Endodermal cell (in vitro differentiated cells): Measurements from ENCODE around the gene ATP1A2. TPM values are rescaled to one million over a fixed set of nuclear protein-coding genes. Genes with fewer than 3 reads are reported as not detected.
"Not testable (repeated sequence)": the region's sequence is repeated elsewhere in the genome, so short reads cannot be mapped to it uniquely, and the experiment has no call there.

ENCODE experiments used
- DNase-seq: peaks from one replicate; pipeline ENCODE4 v3.0.0-alpha.2; 2017
- H3K27ac ChIP-seq: 2 replicates; pipeline ENCODE4 v1.5.1; 2013; ENCODE audit warnings: mild to moderate bottlenecking, low read depth, low read length, moderate library complexity
- H3K27me3 ChIP-seq: 2 replicates; pipeline ENCODE4 v1.6.1; 2013; ENCODE audit warnings: mild to moderate bottlenecking, low read length, moderate library complexity; ENCODE audit not compliant: insufficient read depth, control insufficient read depth, poor library complexity, severe bottlenecking
- H3K36me3 ChIP-seq: 2 replicates; pipeline ENCODE4 v1.7.0; 2013; ENCODE audit warnings: mild to moderate bottlenecking, low read length, moderate library complexity; ENCODE audit not compliant: control insufficient read depth, insufficient read depth
- H3K4me1 ChIP-seq: one replicate; pipeline ENCODE4 v1.7.0; 2013; ENCODE audit warnings: low read length; ENCODE audit not compliant: control insufficient read depth, insufficient read depth
- H3K4me3 ChIP-seq: 2 replicates; pipeline ENCODE4 v1.5.1; 2013; ENCODE audit warnings: mild to moderate bottlenecking, low read length, moderate library complexity
- H3K9ac ChIP-seq: 2 replicates; pipeline ENCODE4 v1.6.1; 2013; ENCODE audit warnings: mild to moderate bottlenecking, low read length, moderate library complexity; ENCODE audit not compliant: poor library complexity, severe bottlenecking; ENCODE audit errors: extremely low read depth
- H3K9me3 ChIP-seq: 2 replicates; pipeline ENCODE4 v1.6.1; 2013; ENCODE audit warnings: mild to moderate bottlenecking, low read length, moderate library complexity; ENCODE audit not compliant: control insufficient read depth
- H3K27ac Mint-ChIP-seq: 2 replicates; pipeline ENCODE4 v1.8.0; 2020; ENCODE audit warnings: mixed read lengths
- H3K27me3 Mint-ChIP-seq: 2 replicates; pipeline ENCODE4 v1.8.0; 2021; ENCODE audit warnings: mild to moderate bottlenecking, mixed read lengths; ENCODE audit not compliant: insufficient read depth
- H3K36me3 Mint-ChIP-seq: 2 replicates; pipeline ENCODE4 v1.8.0; 2020; ENCODE audit warnings: low read depth, mixed read lengths
- H3K4me1 Mint-ChIP-seq: 2 replicates; pipeline ENCODE4 v1.8.0; 2020; ENCODE audit warnings: mixed read lengths
- H3K4me3 Mint-ChIP-seq: 2 replicates; pipeline ENCODE4 v1.8.0; 2020; ENCODE audit warnings: mild to moderate bottlenecking, moderate library complexity, mixed read lengths
- H3K9me3 Mint-ChIP-seq: 2 replicates; pipeline ENCODE4 v1.8.0; 2020; ENCODE audit warnings: mild to moderate bottlenecking, mixed read lengths
- CTCF ChIP-seq: fragments of 200-600 bp; sonication (generic); conservative IDR thresholded peaks from 2 replicates; pipeline ENCODE4 v1.5.0; 2021; ENCODE audit warnings: antibody characterized with exemption, mild to moderate bottlenecking
- WGBS, 2 experiments: methylation state at CpG; one replicate each; pipeline versions ENCODE4 v1.1.5 to v1.1.7; 2013; ENCODE audit warnings: missing lambda C conversion rate in 2 of 2, mixed read lengths in 1 of 2; ENCODE audit not compliant: insufficient coverage in 1 of 2, insufficient read length in 1 of 2; 5-methylcytosine and 5-hydroxymethylcytosine counted together
- total RNA-seq, 2 donors: library from RNA; stranded (reverse); fragmentation: NEBNext Ultra II Directional in 1 of 2; extraction: Animal tissue kit (Norgen Biotek cat#: 25700) in 1 of 2; gene quantifications; 2 replicates in 1 of 2; 3 replicates in 1 of 2; pipeline ENCODE4 v1.2.1, GENCODE V29; 2021

The ATP1A2 gene
- total RNA-seq, 2 donors from 2014 or later, result 3.0 to 3.2 TPM

DNA sequence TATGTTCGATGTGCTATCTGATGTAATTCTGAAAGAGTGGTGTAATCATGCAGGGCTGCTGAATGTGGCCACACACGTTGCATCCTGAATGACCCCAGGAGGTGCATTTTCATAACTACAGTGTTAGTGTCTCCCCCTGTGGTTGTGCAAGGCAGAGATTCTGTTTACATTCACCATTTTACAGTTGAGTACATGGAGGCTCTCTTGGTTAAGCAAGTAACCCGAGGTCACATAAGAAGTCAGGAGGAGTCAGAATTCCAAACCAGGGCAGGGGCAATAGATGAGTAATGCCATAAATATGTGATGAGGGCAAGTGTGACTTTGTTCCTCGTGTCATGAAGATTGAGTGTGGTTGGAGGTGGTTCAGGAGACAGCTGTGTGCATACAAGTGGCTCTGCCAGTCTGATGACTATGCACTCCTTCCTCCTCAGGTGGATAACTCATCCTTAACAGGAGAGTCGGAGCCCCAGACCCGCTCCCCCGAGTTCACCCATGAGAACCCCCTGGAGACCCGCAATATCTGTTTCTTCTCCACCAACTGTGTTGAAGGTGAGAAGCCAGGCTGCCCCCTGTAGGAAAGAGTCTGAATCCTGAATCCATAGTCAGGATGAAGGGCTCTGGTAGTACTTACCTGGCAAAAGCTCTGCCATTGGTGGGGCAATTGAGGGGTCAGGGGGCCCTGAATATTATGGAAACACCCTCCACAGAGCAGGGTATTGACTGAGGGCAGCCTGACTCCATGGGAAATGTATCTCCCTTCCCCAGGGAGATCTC is 9.3 kb downstream of the ATP1A2 start:
- H3K4me3 Mint-ChIP-seq, result no peak overlapping the region
- peak; percentile 55 for TF ChIP-seq CTCF
- no peaks in the 10 kb centered on the region for H3K27me3 Mint-ChIP-seq
- H3K9ac ChIP-seq, result no peak overlapping the region
- no peak overlapping the region for H3K27ac Mint-ChIP-seq
- H3K4me3 ChIP-seq, result no peak overlapping the region
- DNase-seq, result peak; percentile 62
- no peaks in the 10 kb centered on the region for H3K9me3 Mint-ChIP-seq
- H3K36me3 ChIP-seq, result no peaks in the 10 kb centered on the region
- WGBS, 2 experiments, result 62 to 84% methylated on average over 3 to 8 of the region's 8 CpGs
- H3K9me3 ChIP-seq, result no peaks in the 10 kb centered on the region
- H3K4me1 Mint-ChIP-seq, result no peaks in the 10 kb centered on the region
- H3K27me3 ChIP-seq, result no peaks in the 10 kb centered on the region
- H3K27ac ChIP-seq, result peak overlapping the region; percentile 2
- H3K36me3 Mint-ChIP-seq, result no peaks in the 10 kb centered on the region
- no peaks in the 10 kb centered on the region for H3K4me1 ChIP-seq

- WGBS, 2 experiments, result 92% methylated on average over 1 of the region's 1 CpG; no CpG with 5 or more reads in 1 of the 2 experiments
- no peaks in the 10 kb centered on the region for H3K4me1 ChIP-seq
- Mint-ChIP-seq H3K36me3 (no peaks in the 10 kb centered on the region), H3K9me3 (no peaks in the 10 kb centered on the region), H3K27ac (no peak overlapping the region), H3K4me1 (no peaks in the 10 kb centered on the region), H3K27me3 (no peaks in the 10 kb centered on the region), H3K4me3 (no peak overlapping the region)
- H3K36me3 ChIP-seq, result no peaks in the 10 kb centered on the region
- no peak overlapping the region for H3K4me3 ChIP-seq
- no peak overlapping the region for H3K27ac ChIP-seq
- no peaks in the 10 kb centered on the region for H3K9me3 ChIP-seq
- no peak for TF ChIP-seq CTCF
- no peak overlapping the region for H3K9ac ChIP-seq
- DNase-seq, result no peak
- H3K27me3 ChIP-seq, result no peaks in the 10 kb centered on the region
Observed at GRCh38 chr1:160125746-160126145, 10.2 kb downstream of the ATP1A2 start.

- not testable (repeated sequence) for H3K4me1 ChIP-seq, H3K27ac Mint-ChIP-seq, H3K4me3 Mint-ChIP-seq, DNase-seq, H3K9ac ChIP-seq, H3K27ac ChIP-seq, H3K9me3 Mint-ChIP-seq, H3K27me3 Mint-ChIP-seq, H3K36me3 ChIP-seq, H3K9me3 ChIP-seq, H3K27me3 ChIP-seq, H3K36me3 Mint-ChIP-seq, H3K4me1 Mint-ChIP-seq, H3K4me3 ChIP-seq
- WGBS, 2 experiments, result 100% methylated on average over 2 of the region's 4 CpGs; no CpG with 5 or more reads in 1 of the 2 experiments
Observed at GRCh38 chr1:160126342-160126741, 10.8 kb downstream of the ATP1A2 start.
